Activated T-helper 17 cell treated with anti-CD3 and anti-CD28 coated beads, Interleukin-2, amount 50 U/mL, for 72 hours (primary cell): ENCODE results near the gene LRRC4. TPM values are rescaled to one million over a fixed set of nuclear protein-coding genes. Genes with fewer than 3 reads are reported as not detected.

Experiments used
- ATAC-seq: fragments of 150-1000 bp; cut with Tn5 transposase; replicated peaks from 2 replicates; pipeline ENCODE4 v1.10.0; 2021; ENCODE audit warnings: mild to moderate bottlenecking, moderate library complexity
- H3K27ac Mint-ChIP-seq: one replicate; pipeline ENCODE4 v1.8.0; 2022; ENCODE audit warnings: mixed read lengths
- H3K27me3 Mint-ChIP-seq: one replicate; pipeline ENCODE4 v1.8.0; 2022; ENCODE audit warnings: mixed read lengths
- H3K36me3 Mint-ChIP-seq: one replicate; pipeline ENCODE4 v1.8.0; 2022; ENCODE audit warnings: low read depth, mild to moderate bottlenecking, mixed read lengths
- H3K4me1 Mint-ChIP-seq: one replicate; pipeline ENCODE4 v1.8.0; 2022; ENCODE audit warnings: mixed read lengths
- H3K4me3 Mint-ChIP-seq: one replicate; pipeline ENCODE4 v1.8.0; 2022; ENCODE audit warnings: mild to moderate bottlenecking, mixed read lengths
- H3K9me3 Mint-ChIP-seq: one replicate; pipeline ENCODE4 v1.8.0; 2022; ENCODE audit warnings: mixed read lengths
- total RNA-seq, 2 donors: library from RNA; stranded (reverse); gene quantifications; one replicate each; pipeline ENCODE4 v1.2.3, GENCODE V29; 2022

Gene LRRC4
- total RNA-seq, 2 donors from 2014 or later, result 0.13 TPM; not detected in 1

DNA sequence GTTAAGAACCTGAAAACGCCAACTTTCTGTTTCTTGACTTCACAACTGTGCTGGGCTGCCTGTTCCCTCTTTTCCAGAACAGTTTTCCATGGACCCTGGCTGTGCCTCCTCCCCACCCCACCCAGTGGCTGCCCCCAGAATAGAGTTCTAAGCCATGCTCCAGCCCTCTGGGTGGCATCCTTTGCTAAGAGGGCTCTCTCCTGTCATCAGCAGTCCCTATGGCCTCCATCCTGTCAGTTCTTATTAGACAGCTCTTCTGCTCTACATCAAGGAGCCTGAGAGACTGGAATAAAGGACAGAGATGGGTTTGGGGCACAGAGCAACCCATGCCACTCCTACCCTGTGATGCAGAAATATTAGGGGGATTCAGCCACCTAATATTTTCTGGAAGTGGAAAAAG lies 13.9 kb upstream of the LRRC4 start:
- peak overlapping the region; percentile 49 for H3K27ac Mint-ChIP-seq
- H3K27me3 Mint-ChIP-seq, result no peaks in the 10 kb centered on the region
- no peaks in the 10 kb centered on the region for H3K9me3 Mint-ChIP-seq
- H3K4me1 Mint-ChIP-seq, result peaks cover 14% of the 10 kb centered on the region
- H3K4me3 Mint-ChIP-seq, result no peak overlapping the region
- no peak for ATAC-seq
- H3K36me3 Mint-ChIP-seq, result peaks cover 7% of the 10 kb centered on the region

DNA sequence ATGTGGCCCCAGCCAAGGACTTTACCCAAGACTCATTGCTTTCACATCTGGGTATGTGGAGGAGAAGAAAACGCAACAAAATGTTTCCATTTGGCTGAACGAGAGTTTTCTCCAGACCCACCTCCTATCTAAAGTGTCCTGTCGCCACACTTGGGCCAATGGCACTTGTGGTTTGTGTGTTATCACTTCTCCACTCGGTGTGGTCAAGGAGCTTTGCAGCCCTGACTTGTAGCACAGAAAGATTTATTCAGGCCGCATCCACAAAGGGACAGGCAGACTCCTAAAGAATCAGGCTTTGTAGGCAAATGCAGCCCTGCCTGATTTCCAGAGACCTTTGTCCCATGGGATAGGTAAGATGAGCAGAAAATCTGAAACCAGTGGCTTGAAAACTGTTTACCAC lies 12.8 kb upstream of the LRRC4 start:
- Mint-ChIP-seq H3K4me1 (peaks cover 10% of the 10 kb centered on the region), H3K4me3 (no peak overlapping the region), H3K27ac (no peak overlapping the region), H3K9me3 (no peaks in the 10 kb centered on the region), H3K27me3 (no peaks in the 10 kb centered on the region), H3K36me3 (peaks cover 7% of the 10 kb centered on the region)
- ATAC-seq, result no peak

GRCh38 chr7:128042012-128042411 lies 10.8 kb upstream of the LRRC4 start:
- ATAC-seq, result no peak
- Mint-ChIP-seq H3K4me1 (peaks cover 5% of the 10 kb centered on the region), H3K9me3 (no peaks in the 10 kb centered on the region), H3K27ac (no peak overlapping the region), H3K36me3 (no peaks in the 10 kb centered on the region), H3K4me3 (no peak overlapping the region), H3K27me3 (no peaks in the 10 kb centered on the region)

DNA sequence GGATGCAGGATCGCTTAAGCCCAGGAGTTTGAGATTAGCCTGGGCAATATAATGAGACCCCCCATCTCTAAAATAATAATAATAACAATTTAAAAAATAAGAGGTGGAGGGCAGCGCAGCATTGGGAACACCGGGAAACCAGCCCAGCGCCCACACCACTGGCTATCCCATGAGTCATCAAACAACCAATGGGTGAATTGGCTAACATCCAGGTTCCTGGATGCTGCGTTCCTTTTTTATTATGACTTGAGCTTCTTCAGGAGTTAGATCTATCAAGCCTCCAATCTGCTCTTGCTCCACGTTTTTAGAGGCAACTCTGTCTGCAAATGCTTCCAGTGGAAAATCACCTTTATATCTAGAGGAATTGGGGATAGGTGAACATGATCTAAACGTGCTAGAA lies 10.0 kb upstream of the LRRC4 start:
- no peaks in the 10 kb centered on the region for H3K9me3 Mint-ChIP-seq

GRCh38 chr7:128040205-128040604 lies 9.0 kb upstream of the LRRC4 start:
- Mint-ChIP-seq H3K27me3 (no peaks in the 10 kb centered on the region), H3K36me3 (no peaks in the 10 kb centered on the region), H3K4me1 (peaks cover 10% of the 10 kb centered on the region), H3K4me3 (no peak overlapping the region), H3K9me3 (no peaks in the 10 kb centered on the region), H3K27ac (no peak overlapping the region)
- no peak for ATAC-seq

More for the DNA sequence above, 10.0 kb upstream of the LRRC4 start:
- ATAC-seq, result no peak
- Mint-ChIP-seq H3K36me3 (no peaks in the 10 kb centered on the region), H3K27ac (no peak overlapping the region), H3K4me1 (peaks cover 5% of the 10 kb centered on the region), H3K4me3 (no peak overlapping the region), H3K27me3 (no peaks in the 10 kb centered on the region)

DNA sequence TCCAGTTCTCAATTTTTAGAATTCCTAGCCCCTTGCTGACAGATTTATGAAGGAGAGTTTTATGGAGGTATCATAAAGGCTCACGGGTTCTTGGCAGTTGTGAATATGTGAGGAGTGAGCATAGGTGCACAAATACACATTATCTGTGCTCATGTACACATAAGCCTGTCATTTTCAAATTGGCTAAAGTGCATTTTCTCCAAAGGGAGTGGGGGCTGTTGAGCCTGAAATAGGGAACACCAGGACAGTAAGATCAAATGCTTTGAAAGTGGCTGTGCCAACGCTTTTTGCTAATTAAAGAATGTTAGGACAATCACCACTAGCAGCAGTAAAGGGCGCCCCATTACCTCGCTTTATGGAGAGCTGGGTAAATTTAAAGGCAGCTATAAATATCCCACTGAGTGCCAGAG lies 8.3 kb upstream of the LRRC4 start:
- Mint-ChIP-seq H3K4me1 (peaks cover 8% of the 10 kb centered on the region), H3K27me3 (no peaks in the 10 kb centered on the region), H3K27ac (no peak overlapping the region), H3K9me3 (no peaks in the 10 kb centered on the region), H3K36me3 (no peaks in the 10 kb centered on the region), H3K4me3 (no peak overlapping the region)
- ATAC-seq, result no peak

- Mint-ChIP-seq H3K4me3 (no peak overlapping the region), H3K9me3 (no peaks in the 10 kb centered on the region), H3K27me3 (no peaks in the 10 kb centered on the region), H3K36me3 (no peaks in the 10 kb centered on the region), H3K27ac (no peak overlapping the region), H3K4me1 (peaks cover 6% of the 10 kb centered on the region)
- no peak for ATAC-seq
Observed at GRCh38 chr7:128037880-128038619, 6.8 kb upstream of the LRRC4 start.

DNA sequence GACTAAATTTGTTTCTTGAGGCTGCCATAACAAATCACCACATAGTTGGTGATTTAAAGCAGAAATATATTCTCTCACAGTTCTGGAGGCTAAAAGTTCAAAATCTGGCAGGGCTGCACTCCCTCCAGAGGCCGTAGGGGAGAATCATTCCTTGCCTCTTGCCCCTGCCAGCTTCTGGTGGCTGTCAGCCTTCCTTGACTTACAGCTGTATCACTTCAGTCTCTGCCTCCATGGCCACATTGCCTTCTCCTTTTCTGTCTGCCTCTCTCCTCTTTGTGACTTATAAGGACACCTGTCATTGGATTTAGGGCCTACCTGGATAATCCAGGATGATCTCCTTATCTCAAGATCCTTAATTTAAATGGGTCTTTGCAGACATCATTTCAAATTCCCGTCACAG lies 5.8 kb upstream of the LRRC4 start:
- Mint-ChIP-seq H3K27me3 (no peaks in the 10 kb centered on the region), H3K27ac (no peak overlapping the region), H3K4me3 (no peak overlapping the region), H3K4me1 (peaks cover 6% of the 10 kb centered on the region), H3K36me3 (no peaks in the 10 kb centered on the region), H3K9me3 (no peaks in the 10 kb centered on the region)
- ATAC-seq, result no peak

DNA sequence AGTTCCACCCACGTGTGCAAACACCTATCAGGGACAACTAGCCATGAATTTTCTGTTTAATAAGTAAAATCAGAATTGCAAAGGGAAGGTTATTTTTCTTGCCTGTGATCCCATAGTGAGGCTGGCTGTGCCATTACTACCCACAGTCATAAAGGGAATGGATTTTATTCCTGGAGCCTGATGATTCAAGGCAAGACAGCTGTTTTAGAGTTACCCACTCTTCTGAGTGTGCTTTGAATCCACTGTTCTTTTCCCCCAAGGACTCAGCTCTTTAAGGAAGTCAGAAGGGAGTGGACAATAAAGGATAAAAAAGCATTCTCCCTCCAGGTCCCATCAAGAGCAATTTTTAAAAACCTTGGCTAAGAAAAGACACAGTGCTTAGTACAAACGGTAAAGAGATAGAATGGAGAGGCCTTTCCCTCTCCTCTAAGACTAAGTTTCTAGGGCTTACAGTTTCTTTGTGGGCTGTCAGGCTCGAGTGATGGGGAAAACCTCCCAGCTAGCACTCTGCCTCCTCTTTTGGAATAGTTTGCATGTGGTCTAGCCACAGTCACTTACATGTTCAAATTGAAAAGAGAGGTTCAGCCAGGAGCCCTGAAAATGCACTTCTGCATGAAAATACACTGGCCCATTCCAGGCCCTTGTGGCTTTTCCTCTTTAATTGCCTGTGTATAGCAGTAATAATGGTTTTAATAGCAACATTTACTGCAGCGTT lies 5.1 kb upstream of the LRRC4 start:
- Mint-ChIP-seq H3K9me3 (no peaks in the 10 kb centered on the region), H3K4me3 (no peak overlapping the region), H3K36me3 (no peaks in the 10 kb centered on the region), H3K27ac (peak overlapping the region; percentile 10), H3K27me3 (no peaks in the 10 kb centered on the region), H3K4me1 (peaks cover 6% of the 10 kb centered on the region)
- ATAC-seq, result peak; percentile 25

DNA sequence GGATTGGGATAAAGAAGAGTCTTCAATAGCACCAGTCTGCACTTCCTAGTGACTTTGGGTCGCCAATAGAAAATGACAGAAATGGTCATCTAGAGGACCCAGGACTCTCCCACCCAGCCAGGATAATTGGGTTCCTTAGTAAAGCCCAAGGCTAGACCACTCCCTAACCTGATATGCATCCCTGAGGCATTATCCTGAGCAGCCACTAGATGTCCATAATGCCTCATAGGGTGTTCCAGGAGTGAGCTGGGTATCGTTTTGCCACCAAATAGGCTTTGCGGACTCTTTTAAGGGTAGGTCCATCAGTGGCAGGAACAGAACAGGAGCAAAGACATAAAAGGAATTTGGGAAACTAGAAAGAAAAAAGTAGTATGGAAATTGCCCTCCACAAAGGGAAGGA lies 4.5 kb upstream of the LRRC4 start:
- no peak overlapping the region for H3K4me3 Mint-ChIP-seq
- H3K36me3 Mint-ChIP-seq, result no peaks in the 10 kb centered on the region
- peaks cover 6% of the 10 kb centered on the region for H3K4me1 Mint-ChIP-seq
- H3K27me3 Mint-ChIP-seq, result no peaks in the 10 kb centered on the region
- peak overlapping the region; percentile 10 for H3K27ac Mint-ChIP-seq
- no peaks in the 10 kb centered on the region for H3K9me3 Mint-ChIP-seq
- ATAC-seq, result no peak

DNA sequence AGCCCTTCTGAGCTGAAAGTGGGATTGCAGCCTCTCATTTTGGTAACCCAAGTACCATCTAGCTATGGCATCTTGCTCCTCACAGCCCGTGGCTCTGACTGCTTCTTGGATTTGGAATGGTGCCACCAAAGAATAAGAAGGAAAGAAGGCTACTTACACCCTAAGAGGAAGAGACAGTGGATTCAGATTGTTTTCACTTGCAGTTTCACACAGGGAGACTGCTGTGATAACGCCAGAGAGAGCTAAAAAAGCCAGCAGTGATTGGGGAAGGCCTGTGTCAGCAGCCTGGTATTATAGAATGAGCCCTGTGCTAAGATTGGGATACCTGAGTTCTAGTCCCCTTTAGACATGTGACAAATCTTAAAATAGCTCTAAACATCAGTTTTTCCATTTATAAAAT lies 3.6 kb upstream of the LRRC4 start:
- Mint-ChIP-seq H3K27me3 (no peaks in the 10 kb centered on the region), H3K9me3 (no peaks in the 10 kb centered on the region), H3K27ac (no peak overlapping the region), H3K36me3 (no peaks in the 10 kb centered on the region), H3K4me3 (no peak overlapping the region), H3K4me1 (peaks cover 6% of the 10 kb centered on the region)
- no peak for ATAC-seq

DNA sequence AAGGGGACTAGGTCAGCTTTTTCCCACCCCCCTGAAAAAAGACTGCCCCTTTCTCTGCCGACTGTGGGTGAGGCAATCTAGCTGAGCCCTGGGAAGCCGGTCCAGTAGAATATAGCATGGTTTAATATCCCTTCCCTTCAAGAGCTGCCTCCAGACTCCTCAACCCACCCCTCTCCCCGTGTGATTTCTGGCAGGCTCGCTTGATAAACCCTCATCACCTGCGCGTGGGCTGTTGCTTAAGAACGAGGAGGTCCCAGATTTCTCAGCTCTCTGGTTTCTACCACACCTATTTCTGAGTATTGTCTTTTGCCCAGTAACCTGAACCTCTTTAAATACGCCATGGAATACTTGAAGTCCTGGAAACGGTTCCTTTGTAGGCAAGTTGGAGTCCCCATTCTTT lies 2.0 kb upstream of the LRRC4 start:
- Mint-ChIP-seq H3K36me3 (peaks cover 13% of the 10 kb centered on the region), H3K4me3 (peak overlapping the region; percentile 12), H3K9me3 (no peaks in the 10 kb centered on the region), H3K27ac (no peak overlapping the region), H3K27me3 (no peaks in the 10 kb centered on the region), H3K4me1 (peaks cover 14% of the 10 kb centered on the region)
- no peak for ATAC-seq

DNA sequence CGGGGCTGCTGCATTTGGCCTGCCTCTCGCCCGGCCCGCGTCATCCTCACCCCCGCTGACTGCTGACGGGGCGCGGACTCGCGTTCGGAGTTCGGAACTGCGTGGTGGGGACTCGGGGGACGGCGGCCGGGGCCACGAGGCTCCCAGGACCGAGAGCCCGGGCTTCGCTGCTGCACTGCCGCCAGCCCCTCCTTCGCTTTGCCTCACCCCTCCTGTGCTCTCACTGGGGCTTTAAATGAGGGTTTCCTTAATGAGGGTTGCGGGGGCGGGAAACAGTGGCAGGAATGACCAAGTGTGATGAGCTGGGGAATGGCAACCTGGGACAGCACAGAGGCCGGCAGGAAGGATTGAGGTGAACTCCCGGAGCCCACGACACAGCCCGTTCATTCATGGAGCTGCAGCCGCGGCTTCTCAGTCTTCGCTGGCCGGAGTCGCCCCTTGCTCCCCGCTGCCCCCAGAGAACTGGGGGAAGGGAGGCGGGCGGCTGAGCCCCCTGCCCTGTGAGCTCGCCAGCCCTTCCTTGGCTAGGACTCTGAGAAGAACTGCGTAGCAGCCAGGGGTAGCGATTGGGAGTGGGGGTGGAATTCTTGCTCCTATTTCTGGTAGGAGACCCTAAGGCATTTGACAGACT lies 1.5 kb upstream of the LRRC4 start:
- H3K27me3 Mint-ChIP-seq, result no peaks in the 10 kb centered on the region
- no peak overlapping the region for H3K27ac Mint-ChIP-seq
- peaks cover 14% of the 10 kb centered on the region for H3K4me1 Mint-ChIP-seq
- peaks cover 18% of the 10 kb centered on the region for H3K36me3 Mint-ChIP-seq
- H3K9me3 Mint-ChIP-seq, result no peaks in the 10 kb centered on the region
- ATAC-seq, result no peak
- no peak overlapping the region for H3K4me3 Mint-ChIP-seq

- Mint-ChIP-seq H3K27ac (peak overlapping the region; percentile 61), H3K9me3 (no peaks in the 10 kb centered on the region), H3K4me3 (peak overlapping the region; percentile 74), H3K27me3 (no peaks in the 10 kb centered on the region), H3K4me1 (peaks cover 19% of the 10 kb centered on the region), H3K36me3 (peaks cover 25% of the 10 kb centered on the region)
- peak; percentile 95 for ATAC-seq
Observed at GRCh38 chr7:128031901-128032604, 816 bp upstream of the LRRC4 start.
